ENCODE measurements around the gene TTC7B. TPM values are rescaled to one million over a fixed set of nuclear protein-coding genes. Genes with fewer than 3 reads are reported as not detected.

The TTC7B gene
- total and polyA plus RNA-seq, 2 of the 13 experiments (the other 11 are each of a cell fraction or from before 2014, with no cell fraction given), result 1.3 to 3.2 TPM

DNA sequence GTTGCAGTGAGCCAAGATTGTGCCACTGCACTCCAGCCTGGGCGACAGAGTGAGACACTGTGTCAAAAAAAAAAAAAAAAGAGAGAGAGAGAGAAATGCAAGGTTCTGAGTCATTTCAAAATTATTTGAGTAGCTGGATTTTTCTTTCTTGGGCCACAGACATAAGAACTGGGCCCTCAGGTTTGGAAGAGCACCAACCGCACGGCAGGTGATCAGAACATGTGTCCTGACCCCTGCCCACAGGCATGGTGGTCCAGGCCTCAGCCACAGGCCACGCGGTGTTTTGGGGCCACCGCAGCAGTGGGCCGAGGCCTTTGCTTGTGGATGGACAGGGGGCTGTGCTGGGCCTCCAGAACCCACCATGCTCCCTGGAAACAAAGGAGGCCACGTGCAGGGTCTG lies 292.7 kb downstream of the TTC7B start (continued):
- TF ChIP-seq ZNF44 (CRISPR knock-in tag; IDR thresholded peaks at IDR 0.05) (no peak), ZNF17 (CRISPR knock-in tag; IDR thresholded peaks at IDR 0.05) (no peak), ZFP82 (CRISPR knock-in tag; IDR thresholded peaks at IDR 0.05; ENCODE audit: borderline replicate concordance) (no peak), ZZZ3 (CRISPR knock-in tag; IDR thresholded peaks at IDR 0.05; ENCODE audit: borderline replicate concordance) (no peak), TCF7 (IDR thresholded peaks at IDR 0.05; ENCODE audit: low read depth) (no peak), RORA (CRISPR knock-in tag; IDR thresholded peaks at IDR 0.05) (no peak), ZFY (CRISPR knock-in tag; IDR thresholded peaks at IDR 0.05) (no peak), ZFP36L1 (CRISPR knock-in tag; IDR thresholded peaks at IDR 0.05) (no peak), SRY (CRISPR knock-in tag; IDR thresholded peaks at IDR 0.05) (no peak), GTF3A (CRISPR knock-in tag; conservative IDR thresholded peaks at IDR 0.05) (no peak), NFYB (CRISPR knock-in tag; IDR thresholded peaks at IDR 0.05) (no peak), ZNF768 (CRISPR knock-in tag; IDR thresholded peaks at IDR 0.05) (no peak)
- TF ChIP-seq, protein P1, sequence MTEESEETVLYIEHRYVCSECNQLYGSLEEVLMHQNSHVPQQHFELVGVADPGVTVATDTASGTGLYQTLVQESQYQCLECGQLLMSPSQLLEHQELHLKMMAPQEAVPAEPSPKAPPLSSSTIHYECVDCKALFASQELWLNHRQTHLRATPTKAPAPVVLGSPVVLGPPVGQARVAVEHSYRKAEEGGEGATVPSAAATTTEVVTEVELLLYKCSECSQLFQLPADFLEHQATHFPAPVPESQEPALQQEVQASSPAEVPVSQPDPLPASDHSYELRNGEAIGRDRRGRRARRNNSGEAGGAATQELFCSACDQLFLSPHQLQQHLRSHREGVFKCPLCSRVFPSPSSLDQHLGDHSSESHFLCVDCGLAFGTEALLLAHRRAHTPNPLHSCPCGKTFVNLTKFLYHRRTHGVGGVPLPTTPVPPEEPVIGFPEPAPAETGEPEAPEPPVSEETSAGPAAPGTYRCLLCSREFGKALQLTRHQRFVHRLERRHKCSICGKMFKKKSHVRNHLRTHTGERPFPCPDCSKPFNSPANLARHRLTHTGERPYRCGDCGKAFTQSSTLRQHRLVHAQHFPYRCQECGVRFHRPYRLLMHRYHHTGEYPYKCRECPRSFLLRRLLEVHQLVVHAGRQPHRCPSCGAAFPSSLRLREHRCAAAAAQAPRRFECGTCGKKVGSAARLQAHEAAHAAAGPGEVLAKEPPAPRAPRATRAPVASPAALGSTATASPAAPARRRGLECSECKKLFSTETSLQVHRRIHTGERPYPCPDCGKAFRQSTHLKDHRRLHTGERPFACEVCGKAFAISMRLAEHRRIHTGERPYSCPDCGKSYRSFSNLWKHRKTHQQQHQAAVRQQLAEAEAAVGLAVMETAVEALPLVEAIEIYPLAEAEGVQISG (CRISPR knock-in tag; IDR thresholded peaks at IDR 0.05), result no peak
- TF ChIP-seq, protein P2, sequence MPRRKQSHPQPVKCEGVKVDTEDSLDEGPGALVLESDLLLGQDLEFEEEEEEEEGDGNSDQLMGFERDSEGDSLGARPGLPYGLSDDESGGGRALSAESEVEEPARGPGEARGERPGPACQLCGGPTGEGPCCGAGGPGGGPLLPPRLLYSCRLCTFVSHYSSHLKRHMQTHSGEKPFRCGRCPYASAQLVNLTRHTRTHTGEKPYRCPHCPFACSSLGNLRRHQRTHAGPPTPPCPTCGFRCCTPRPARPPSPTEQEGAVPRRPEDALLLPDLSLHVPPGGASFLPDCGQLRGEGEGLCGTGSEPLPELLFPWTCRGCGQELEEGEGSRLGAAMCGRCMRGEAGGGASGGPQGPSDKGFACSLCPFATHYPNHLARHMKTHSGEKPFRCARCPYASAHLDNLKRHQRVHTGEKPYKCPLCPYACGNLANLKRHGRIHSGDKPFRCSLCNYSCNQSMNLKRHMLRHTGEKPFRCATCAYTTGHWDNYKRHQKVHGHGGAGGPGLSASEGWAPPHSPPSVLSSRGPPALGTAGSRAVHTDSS (CRISPR knock-in tag; conservative IDR thresholded peaks at IDR 0.05), result no peak
- TF ChIP-seq, protein P3, sequence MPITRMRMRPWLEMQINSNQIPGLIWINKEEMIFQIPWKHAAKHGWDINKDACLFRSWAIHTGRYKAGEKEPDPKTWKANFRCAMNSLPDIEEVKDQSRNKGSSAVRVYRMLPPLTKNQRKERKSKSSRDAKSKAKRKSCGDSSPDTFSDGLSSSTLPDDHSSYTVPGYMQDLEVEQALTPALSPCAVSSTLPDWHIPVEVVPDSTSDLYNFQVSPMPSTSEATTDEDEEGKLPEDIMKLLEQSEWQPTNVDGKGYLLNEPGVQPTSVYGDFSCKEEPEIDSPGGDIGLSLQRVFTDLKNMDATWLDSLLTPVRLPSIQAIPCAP (CRISPR knock-in tag; IDR thresholded peaks at IDR 0.05; ENCODE audit: low read depth), result no peak
